Fibroblast of villous mesenchyme (primary cell): ENCODE data around the gene GPRIN2. TPM values are rescaled to one million over a fixed set of nuclear protein-coding genes. Genes with fewer than 3 reads are reported as not detected.

Source experiments
- DNase-seq: peaks from one replicate; pipeline ENCODE4 v3.0.0-alpha.2; 2010; ENCODE audit warnings: low read depth
- H3K4me3 ChIP-seq: 2 replicates; pipeline ENCODE4 v1.5.1; 2011; ENCODE audit warnings: low read depth, mild to moderate bottlenecking, low read length
- CTCF ChIP-seq: IDR thresholded peaks from 2 replicates; pipeline ENCODE4 v1.5.1; 2012; ENCODE audit warnings: low read depth, mild to moderate bottlenecking, low read length; ENCODE audit not compliant: insufficient read depth
- total RNA-seq: library from RNA; depleted of rRNA; stranded (reverse); fragments of >200 nt; gene quantifications from 2 replicates; pipeline ENCODE4 v1.2.3, GENCODE V29; 2012

GPRIN2 gene
- total RNA-seq, 1 donor, result not detected

DNA sequence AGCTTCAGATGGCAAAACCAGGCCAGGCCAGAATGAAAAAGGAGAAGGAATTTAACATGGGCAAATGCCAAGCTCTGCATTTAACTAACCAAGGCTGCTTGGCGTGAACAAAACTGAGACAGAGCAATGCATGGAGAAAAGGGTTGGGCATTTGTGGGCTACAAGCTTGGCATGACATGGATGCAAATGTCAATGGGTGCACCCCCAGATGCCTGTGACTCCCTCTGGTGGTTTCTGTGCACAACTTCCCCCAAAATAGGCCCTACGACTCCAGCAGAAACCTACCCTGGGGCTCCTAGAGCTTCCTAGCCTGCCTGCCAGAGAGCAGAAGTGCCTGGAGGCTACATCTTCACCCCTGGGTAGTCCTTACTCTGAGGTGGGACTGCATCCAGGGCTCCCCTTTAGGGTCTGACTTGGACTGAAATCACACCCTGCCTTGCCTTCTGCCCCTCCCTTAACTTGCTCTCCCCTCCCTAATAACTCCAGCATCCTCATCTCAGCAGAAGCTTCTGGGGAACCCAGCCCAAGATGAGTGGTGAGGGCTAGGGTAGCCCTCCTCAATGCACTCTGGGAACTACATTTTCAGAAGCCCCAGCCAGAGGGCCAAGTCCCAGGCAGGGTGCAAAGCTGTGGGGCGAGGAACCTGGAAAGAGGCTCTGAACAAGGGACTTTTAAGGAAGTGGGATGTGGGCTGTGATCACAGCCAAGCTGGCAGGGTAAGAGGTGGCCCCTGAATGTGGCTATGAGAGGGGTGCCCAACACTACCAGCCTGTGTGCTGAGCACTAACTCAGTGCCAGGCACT is 11.3 kb downstream of the GPRIN2 start:
- H3K4me3 ChIP-seq, result no peak overlapping the region
- TF ChIP-seq CTCF, result peak; percentile 56
- no peak for DNase-seq

DNA sequence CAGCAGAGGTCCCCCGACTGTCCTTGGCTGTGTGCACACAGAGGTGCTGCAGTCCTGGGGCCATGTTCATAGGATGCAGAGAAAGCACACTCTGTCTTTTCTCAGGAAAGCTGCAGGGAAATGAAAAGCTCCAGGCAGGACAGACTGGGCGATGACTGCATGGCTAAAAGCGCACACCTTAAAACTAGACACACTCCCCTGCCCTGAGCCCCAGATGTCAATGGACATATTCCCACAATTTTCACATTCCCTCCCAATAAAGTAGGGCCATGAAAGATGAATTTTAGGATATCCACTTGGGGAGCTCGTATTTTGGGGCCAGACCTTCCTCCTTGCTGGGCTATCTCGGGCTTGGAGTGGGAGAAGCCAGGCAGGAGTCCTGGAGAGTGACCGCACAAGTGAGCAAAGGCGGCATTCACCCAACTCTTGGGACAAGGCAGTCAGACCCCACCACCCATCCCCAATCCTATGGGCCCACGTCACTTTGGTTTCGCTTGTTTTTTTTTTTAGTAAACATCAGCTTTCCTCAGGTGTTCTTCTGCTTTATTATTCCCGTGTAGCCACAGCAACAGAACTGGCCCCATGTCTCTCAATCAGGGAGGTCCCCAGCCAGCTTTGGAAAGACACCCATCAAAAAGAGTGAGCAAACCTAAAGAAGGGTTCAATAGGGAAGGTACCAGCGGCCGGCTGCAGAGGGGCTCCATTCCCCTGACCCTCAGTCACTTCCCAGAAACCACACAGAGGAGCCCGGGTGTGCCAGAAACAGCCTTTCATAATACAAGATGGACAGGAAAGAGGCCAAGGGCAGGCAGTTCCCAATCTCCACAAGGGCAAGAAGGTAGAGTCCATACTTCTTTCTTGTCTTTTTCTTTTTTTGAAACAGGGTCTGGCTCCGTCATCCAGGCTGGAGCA is 12.7 kb downstream of the GPRIN2 start:
- H3K4me3 ChIP-seq, result no peak overlapping the region
- DNase-seq, result no peak
- TF ChIP-seq CTCF, result no peak

GRCh38 chr10:46542567-46543465 is 13.6 kb downstream of the GPRIN2 start:
- no peak for DNase-seq
- TF ChIP-seq CTCF, result no peak
- no peak overlapping the region for H3K4me3 ChIP-seq

- no peak for TF ChIP-seq CTCF
- no peak for DNase-seq
- no peak overlapping the region for H3K4me3 ChIP-seq
Measured at GRCh38 chr10:46541735-46542566, 14.5 kb downstream of the GPRIN2 start.

GRCh38 chr10:46541017-46541661 is 15.3 kb downstream of the GPRIN2 start:
- peak; percentile 13 for TF ChIP-seq CTCF
- no peak for DNase-seq
- H3K4me3 ChIP-seq, result peak overlapping the region; percentile 42
